Lung (tissue), 12 donors: Measurements from ENCODE around the gene TSPOAP1. TPM values are rescaled to one million over a fixed set of nuclear protein-coding genes. Genes with fewer than 3 reads are reported as not detected.

ENCODE experiments used
- ATAC-seq: fragments of 200-7000 bp; cut with Tn5 transposase; one replicate; pipeline ENCODE4 v1.9.1; 2020; ENCODE audit warnings: moderate number of reproducible peaks; ENCODE audit not compliant: insufficient read depth, low FRiP score
- DNase-seq, 3 donors: peaks; one replicate each; pipeline ENCODE4 v3.0.0-alpha.2; 2013 to 2017
- H3K27ac ChIP-seq, 2 donors: one replicate each; pipeline ENCODE4 v1.5.1; 2013; ENCODE audit warnings: mild to moderate bottlenecking in 2 of 2, moderate library complexity in 2 of 2, control low read depth in 1 of 2, inconsistent platforms in 1 of 2, low read depth in 1 of 2, low read length in 1 of 2
- H3K27me3 ChIP-seq, 3 donors: one replicate each; pipeline ENCODE4 v1.5.1; 2013; ENCODE audit warnings: low read length in 2 of 3; ENCODE audit not compliant: control insufficient read depth in 3 of 3, insufficient read depth in 3 of 3
- H3K36me3 ChIP-seq, 4 donors: one replicate each; pipeline ENCODE4 v1.5.1; 2013; ENCODE audit warnings: low read length in 4 of 4, mild to moderate bottlenecking in 1 of 4, moderate library complexity in 1 of 4; ENCODE audit not compliant: control insufficient read depth in 4 of 4, insufficient read depth in 4 of 4
- H3K4me1 ChIP-seq, 5 donors: one replicate each; pipeline ENCODE4 v1.5.1; 2013; ENCODE audit warnings: low read length in 5 of 5, mild to moderate bottlenecking in 2 of 5, moderate library complexity in 1 of 5; ENCODE audit not compliant: control insufficient read depth in 5 of 5, insufficient read depth in 5 of 5
- H3K4me3 ChIP-seq: one replicate; pipeline ENCODE4 v1.5.1; 2013; ENCODE audit warnings: mild to moderate bottlenecking, control low read depth, moderate library complexity
- H3K9ac ChIP-seq, 2 donors: one replicate each; pipeline ENCODE4 v1.5.1; 2013; ENCODE audit warnings: low read length in 2 of 2, control low read depth in 1 of 2; ENCODE audit not compliant: insufficient read depth in 1 of 2
- H3K9me3 ChIP-seq, 4 donors: one replicate each; pipeline ENCODE4 v1.5.1; 2013; ENCODE audit warnings: low read length in 3 of 4, mild to moderate bottlenecking in 1 of 4, moderate library complexity in 1 of 4; ENCODE audit not compliant: control insufficient read depth in 4 of 4, insufficient read depth in 3 of 4
- WGBS, 2 donors: extraction: QIAGEN DNeasy Blood & Tissue Kit; methylation state at CpG; one replicate each; pipeline ENCODE4 v1.1.7; 2013; 5-methylcytosine and 5-hydroxymethylcytosine counted together
- polyA plus RNA-seq, 2 donors: library from polyadenylated mRNA; stranded (reverse); fragments of 200-250 nt; gene quantifications; one replicate each; pipeline ENCODE4 v1.2.1, GENCODE V29; 2013
- total RNA-seq, 2 donors: library from RNA; depleted of rRNA in 1 of 2; stranded (reverse); fragments of >200 nt in 1 of 2; gene quantifications; one replicate each; pipeline ENCODE4 v1.2.1, GENCODE V29; 2014 to 2021
- TF ChIP-seq, protein P1 (sequence below): IDR thresholded peaks from 2 replicates; pipeline ENCODE4 v1.5.1; 2012; ENCODE audit warnings: mild to moderate bottlenecking; ENCODE audit errors: control extremely low read depth, extremely low read depth
- donor health status: control.
- donor health status: control.
- donor health status: Bipolar disorder and iron deficiency.
- donor health status: healthy.
- donor health status: DM: yes; HTN: yes; CAD: no.

Gene TSPOAP1
- total and polyA plus RNA-seq, 4 donors = 7.0 to 23.5 (median 18.2) TPM

DNA sequence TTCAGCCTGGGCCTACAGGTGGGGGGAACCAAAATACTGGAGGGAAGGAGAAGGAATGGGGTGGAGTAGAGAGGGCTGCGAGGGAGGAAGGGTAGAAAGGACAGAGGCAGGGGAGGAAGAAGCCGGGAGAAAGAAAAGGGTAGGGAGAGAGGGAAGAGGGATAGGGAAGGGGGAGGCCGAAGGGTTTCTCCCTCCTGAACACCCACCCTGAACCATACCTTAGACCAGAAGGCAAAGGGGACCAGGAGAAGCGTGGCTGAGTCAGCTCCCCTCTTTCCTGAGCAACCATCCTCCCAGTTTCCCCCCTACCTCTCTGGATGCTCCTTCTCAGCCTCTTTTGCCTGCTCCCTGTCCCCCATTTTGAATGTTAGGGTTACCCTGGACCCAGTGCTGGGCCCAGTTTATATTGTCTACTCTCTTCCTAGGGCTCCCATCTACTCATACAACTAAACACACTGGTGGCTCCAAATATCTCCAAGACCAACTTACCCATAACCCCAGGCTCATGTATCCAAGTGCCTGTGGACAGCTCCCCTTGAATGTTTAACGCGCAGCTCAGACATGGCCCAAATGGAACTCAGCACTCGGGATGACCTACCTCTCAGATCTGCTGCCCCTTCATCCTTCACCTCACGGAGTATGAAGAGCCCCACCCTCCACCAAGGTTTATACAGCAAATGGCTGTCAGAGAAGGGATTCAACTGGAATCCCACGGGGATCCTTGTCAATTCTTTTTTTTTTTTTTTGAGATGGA lies 7.8 kb downstream of the TSPOAP1 start:
- Histone ChIP-seq H3K27ac (no peak overlapping the region), H3K36me3 (peaks cover 0 to 2% (median 0%) of the 10 kb centered on the region in 4 donors), H3K4me1 (peaks cover 0 to 14% (median 6%) of the 10 kb centered on the region in 5 donors), H3K4me3 (no peak overlapping the region), H3K9ac (no peak overlapping the region), H3K27me3 (no peaks in the 10 kb centered on the region), H3K9me3 (no peaks in the 10 kb centered on the region)
- DNase-seq (no peak), ATAC-seq (no peak)
- WGBS, 2 donors = 88 to 93% methylated on average over 9 of the region's 9 CpGs
- TF ChIP-seq, protein P1, sequence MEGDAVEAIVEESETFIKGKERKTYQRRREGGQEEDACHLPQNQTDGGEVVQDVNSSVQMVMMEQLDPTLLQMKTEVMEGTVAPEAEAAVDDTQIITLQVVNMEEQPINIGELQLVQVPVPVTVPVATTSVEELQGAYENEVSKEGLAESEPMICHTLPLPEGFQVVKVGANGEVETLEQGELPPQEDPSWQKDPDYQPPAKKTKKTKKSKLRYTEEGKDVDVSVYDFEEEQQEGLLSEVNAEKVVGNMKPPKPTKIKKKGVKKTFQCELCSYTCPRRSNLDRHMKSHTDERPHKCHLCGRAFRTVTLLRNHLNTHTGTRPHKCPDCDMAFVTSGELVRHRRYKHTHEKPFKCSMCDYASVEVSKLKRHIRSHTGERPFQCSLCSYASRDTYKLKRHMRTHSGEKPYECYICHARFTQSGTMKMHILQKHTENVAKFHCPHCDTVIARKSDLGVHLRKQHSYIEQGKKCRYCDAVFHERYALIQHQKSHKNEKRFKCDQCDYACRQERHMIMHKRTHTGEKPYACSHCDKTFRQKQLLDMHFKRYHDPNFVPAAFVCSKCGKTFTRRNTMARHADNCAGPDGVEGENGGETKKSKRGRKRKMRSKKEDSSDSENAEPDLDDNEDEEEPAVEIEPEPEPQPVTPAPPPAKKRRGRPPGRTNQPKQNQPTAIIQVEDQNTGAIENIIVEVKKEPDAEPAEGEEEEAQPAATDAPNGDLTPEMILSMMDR = no peak

- peak in 1 of 3 donors; percentile 2 for DNase-seq
These were observed 8.4 kb downstream of the TSPOAP1 start for GRCh38 chr17:58320163-58320558.

DNA sequence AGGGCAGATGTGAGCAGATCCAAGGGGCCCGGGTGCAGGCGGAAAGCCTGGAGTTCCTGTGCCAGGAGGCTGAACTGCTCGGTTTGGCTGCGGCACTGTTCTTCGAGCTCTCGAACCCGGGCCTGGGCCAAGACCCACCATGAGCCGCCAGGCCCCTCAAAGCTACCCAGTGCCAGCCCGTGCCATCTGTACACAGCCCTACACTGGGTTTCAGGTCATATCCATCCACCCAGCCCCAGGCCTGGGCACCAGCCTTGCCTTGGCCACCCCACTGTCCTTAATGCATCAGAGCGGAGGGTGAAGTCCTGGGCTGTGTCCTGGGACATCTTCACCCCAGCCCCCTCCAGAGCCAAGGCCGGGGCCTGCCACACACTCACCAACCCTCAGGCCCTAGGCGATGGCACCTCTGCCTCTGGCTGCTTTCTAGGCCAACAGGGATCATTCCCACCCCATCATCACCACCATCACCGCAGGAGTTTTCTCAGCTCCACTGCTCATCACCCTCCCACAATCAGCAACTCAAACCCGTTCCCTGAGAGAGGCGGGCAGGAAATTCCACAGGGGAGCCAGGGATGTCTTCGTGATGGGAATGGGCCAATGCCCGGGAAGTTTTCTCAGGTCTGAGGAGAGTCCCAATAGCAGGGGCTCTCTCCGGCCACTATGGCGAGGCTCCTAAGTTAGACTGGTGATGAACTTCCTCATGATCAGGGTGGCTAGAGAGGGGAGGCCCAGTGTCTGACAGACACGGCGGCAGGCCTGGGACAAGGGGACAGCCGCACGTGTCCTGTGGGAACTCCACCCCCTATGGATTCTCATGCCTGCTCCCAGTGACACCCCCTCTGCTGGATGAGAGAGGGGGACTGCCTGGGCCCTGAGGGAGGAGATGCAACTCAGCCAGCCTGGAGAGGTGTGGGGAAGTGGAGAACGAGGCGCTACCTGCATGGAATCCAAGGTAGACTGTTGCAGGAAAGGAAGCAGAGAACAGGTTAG lies 9.1 kb downstream of the TSPOAP1 start:
- H3K9ac ChIP-seq = no peak overlapping the region
- H3K4me3 ChIP-seq = no peak overlapping the region
- peaks cover 0 to 4% (median 0%) of the 10 kb centered on the region in 4 donors for H3K36me3 ChIP-seq
- 82 to 91% methylated on average over 24 to 25 of the region's 25 CpGs for WGBS, 2 donors
- DNase-seq (peak in 1 of 3 donors; percentile 9), ATAC-seq (no peak)
- no peaks in the 10 kb centered on the region for H3K9me3 ChIP-seq
- H3K27me3 ChIP-seq = no peaks in the 10 kb centered on the region
- H3K27ac ChIP-seq = no peak overlapping the region
- H3K4me1 ChIP-seq = peaks cover 0 to 9% (median 0%) of the 10 kb centered on the region in 5 donors
- TF ChIP-seq, protein P1 = no peak

More at GRCh38 chr17:58320163-58320558, 8.4 kb downstream of the TSPOAP1 start:
- TF ChIP-seq, protein P1 = no peak
- WGBS, 2 donors = 94 to 95% methylated on average over 7 of the region's 7 CpGs
- H3K9me3 ChIP-seq = no peaks in the 10 kb centered on the region
- peaks cover 0 to 13% (median 5%) of the 10 kb centered on the region in 5 donors for H3K4me1 ChIP-seq
- H3K27me3 ChIP-seq = no peaks in the 10 kb centered on the region
- peaks cover 0 to 4% (median 0%) of the 10 kb centered on the region in 4 donors for H3K36me3 ChIP-seq
- no peak overlapping the region for H3K9ac ChIP-seq
- no peak for ATAC-seq
- no peak overlapping the region for H3K27ac ChIP-seq
- no peak overlapping the region for H3K4me3 ChIP-seq
